Stromal cell of bone marrow (primary cell): ENCODE results near the gene SYNPO2.

ENCODE experiments used
- DNase-seq: peaks from one replicate; pipeline ENCODE4 v3.0.0-alpha.2; 2012; ENCODE audit warnings: low read depth

SYNPO2 gene

DNA sequence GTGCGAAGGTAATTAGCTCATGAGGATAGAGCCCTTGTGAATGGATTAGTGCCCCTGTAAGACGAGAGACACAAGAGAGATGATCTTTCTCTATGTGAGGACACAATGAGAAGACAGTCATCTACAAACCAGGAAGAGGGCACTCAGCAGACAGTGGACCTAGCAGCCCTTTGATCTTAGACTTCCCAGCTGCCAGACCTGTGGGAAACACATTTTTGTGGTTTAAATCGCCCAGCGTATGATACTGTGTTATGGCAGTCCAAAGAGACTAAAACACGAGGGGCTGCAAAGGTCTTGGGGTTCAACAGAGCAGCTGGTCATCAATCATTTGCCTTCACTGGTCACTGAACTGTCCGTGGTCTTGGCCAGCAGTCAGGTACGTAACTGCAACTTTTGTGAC, 9.2 kb upstream of the SYNPO2 start:
- DNase-seq, result no peak

DNA sequence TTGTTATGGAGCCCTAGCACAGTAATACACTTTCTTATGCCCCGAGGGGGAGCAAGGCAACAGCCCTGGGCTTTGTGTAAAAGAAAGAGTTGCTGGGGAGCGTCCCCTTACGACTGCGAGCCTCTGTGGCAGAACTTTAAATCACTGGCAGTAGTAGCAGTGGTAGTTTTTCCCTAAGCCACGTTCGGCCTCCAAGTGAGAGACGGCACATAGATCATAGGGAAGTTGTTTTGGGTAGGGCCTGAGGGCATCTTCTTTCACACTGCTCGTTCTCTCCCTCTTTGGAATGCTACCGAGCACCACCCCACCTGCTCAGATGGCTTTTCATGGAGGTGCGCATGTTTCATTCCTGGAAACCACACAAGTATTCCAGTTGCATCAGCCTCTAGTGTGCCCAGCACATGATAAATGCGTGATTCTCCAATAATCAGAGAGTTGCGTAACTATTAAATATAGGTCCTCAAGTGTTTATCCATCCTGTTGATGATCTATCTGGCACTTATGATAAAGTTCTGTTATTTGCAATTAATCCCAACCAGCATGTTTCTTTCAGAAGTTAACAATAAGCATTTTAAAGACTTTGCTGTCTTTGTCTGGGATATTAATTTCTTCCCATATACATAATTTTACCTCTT, 7.0 kb upstream of the SYNPO2 start:
- DNase-seq, result no peak

DNA sequence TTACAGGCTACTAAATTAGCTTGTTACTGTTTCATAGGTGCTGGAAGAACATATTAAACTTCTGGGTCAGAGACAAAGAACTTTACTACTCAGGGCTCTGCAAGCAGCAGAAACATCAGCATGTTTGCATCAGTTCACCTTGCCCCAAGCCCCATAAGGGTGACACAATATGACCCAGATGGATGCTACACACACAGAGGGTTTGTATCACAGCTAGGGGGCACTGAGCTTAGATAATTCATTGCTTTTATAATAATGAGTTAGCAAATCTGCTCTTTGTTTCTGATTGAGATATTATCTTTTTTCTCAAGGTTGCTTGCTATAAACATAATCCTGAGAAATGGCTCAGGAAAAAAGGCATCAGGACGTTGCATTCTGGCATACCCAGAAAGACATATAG, 4.8 kb upstream of the SYNPO2 start:
- DNase-seq, result no peak

DNA sequence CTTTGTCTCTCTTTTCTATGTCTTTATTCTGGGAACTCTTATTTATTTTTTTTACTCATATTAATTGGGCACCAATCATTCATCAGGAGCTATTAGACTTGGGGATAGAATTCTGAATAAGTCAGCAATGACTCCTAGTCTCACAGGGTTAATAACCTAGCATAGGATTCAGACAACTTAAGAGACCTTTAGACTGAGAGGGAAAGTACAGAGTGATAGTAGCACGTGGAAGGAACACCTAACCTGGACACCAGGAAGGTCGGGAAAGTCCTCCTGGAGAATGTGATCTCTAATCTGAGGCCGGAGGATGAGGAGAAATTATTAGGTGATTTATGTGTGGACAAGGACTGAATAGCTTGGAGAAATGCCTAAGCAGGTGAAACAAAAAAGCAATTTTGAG, 3.9 kb upstream of the SYNPO2 start:
- DNase-seq, result no peak

DNA sequence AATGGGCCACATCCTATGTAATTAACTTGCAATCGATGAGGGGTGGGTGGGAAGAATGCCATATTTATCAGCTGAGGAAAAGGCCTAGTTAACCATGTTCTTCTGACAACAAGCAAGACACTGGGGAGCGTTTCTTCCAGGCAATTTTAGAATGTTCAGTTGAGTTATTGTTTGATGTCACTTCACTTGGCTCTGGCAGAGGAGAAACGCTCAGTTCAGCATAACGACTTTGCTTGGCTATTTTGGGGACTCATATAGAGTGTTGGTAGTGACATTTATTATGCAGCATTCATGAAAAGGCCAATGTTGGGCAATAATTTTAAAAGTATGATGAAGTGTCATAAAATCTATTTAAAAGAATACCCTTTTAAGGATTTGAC, 648 bp downstream of the SYNPO2 start:
- no peak for DNase-seq

DNA sequence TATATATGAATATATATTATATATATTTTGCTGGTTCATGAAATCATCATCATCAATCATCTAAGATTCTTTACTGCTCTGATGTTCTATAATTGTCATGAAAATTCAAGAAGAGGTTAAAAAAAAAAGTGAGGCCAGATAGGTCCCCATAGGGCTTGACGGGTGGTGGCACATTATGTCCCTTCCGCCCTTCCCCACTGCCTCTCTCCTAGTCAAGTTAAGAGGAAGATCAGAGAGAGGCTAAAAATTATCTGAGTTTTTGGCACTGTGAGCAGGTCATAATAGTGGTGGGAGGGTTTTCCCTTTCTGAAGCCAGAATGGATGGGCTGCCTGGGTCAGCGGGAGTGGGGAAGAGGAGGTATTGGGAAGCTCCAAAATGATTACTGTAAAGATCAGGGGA, 5.4 kb downstream of the SYNPO2 start:
- DNase-seq, result no peak

DNA sequence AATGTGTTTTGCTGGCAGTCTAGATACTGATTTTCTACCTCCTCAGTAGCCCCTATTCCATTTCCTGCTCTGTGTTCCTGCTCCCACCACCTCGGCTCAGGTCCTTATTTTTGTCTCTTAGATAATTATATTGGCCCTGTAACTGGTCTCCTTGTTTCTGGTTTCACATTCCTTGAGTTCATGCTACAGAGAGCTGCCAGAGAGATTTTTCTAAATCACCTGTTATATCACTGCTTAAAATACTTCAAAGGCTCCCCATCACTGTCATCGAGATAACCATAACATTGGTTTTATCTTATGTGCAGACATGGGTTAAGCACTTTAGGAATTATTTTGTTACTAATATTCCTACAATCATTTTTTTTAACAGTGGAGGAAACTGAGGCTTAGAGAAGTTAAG, 9.6 kb downstream of the SYNPO2 start:
- no peak for DNase-seq

DNA sequence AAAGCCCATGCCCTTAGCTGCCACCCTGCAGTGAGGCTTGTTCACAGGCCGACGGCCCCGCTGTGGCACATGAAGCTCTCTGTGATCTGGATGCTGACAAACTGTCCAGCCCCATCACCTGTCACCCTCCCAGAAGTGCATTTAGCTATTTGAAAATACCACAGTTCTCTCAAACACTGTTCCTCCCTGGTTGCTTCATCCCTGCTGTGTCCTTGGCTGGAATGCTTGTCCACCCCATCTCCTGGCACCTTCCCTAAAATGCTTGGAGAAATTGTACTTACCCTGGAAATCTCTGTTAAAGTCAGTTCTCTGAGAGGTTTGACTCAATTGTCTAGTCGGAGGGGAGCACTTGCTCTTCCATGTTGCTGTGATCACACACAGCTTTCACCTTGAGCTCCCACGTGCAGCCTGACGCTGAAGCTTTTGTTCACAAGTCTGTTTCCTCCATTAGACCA, 10.1 kb downstream of the SYNPO2 start:
- no peak for DNase-seq

DNA sequence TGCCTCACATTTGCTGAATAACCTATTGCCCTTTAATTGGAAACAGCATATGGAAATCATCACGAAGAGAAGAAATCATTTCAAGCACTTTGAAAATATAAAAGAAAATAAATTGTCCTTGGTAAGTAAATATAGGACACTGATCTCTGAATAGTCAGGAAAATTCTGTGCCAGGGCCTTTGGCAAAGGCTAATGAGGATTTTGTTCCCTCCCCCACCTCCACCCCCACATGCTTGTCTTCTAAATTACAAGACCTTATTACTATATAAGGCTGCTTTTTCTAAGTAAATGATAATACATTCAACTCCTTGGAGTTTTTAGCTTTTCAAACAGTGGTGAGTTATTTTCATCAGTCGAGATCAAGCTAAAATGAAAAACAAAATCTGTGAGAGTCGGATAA, 15.8 kb downstream of the SYNPO2 start:
- DNase-seq, result no peak

DNA sequence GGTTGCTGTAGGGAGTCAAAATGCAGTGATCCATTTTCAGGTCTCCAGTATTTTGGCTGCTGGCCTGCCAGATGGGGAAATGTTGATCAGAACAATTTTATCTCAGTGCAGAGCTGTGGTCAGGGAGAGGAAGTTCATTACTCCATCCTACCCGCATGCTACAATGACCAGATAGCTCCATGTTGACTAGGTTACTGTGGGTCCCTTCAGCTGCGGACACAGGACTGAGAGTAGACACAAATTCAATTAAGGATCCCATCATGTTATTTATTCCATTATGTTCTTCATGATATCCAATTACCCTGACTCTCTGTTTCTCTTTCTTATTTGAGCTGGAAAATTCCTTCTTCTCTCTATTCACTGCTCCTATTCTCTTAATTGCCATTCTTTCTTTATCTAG, 16.3 kb downstream of the SYNPO2 start:
- DNase-seq, result no peak

DNA sequence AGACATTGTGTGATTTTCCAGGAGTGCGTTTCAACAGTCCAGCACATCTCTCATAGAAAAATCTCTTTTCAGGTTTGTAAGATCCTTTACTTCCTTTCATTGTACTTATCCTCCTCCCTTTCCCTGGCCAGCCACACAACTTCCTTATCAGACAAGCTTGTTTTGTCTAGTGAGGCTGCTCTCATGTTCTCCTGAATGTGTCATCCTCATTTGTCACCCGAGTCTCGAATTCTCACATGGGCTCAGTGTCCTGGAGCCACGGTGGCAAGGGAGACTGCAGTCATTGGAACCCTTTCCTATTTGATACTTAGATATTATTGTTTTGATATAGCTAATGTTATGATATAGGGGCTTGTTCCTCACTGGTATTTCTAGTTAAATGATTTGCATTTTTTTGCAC, 16.9 kb downstream of the SYNPO2 start:
- no peak for DNase-seq

DNA sequence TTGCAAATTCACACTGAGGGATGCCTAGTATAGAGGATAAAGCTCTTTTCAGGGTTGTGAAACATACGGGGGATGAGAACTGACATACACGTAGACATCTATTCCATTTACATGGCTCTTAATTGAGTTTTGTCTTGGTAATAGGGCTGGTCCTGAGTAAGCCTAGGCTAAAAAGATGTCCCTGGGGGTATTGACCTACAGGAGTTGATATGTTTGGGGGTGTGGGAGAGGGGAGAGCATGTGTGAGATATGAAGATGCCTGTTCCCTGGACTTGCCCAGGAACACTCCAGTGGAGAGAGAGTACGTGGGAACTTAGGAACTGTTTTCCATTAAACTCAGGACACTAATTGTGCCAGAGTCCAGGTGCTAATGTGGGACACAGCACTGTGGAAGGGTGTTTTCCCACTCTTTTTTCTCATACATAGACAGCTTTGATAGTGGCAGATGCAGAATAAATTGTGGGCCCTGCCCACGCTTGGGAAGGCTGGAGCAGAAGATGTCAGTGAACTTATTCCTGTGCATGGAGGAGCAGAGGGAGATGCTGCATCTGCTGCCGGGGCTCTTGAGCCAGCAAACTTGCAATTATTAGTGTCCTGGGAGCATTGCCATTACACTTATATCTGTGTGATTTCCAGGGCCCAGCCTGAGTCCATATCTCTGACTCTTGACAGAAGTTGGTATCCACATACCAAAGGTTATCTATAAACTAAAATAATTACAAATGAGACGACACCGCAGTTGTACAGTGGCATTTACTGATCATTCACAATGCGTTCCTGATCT, 20.7 kb downstream of the SYNPO2 start:
- DNase-seq, result no peak

DNA sequence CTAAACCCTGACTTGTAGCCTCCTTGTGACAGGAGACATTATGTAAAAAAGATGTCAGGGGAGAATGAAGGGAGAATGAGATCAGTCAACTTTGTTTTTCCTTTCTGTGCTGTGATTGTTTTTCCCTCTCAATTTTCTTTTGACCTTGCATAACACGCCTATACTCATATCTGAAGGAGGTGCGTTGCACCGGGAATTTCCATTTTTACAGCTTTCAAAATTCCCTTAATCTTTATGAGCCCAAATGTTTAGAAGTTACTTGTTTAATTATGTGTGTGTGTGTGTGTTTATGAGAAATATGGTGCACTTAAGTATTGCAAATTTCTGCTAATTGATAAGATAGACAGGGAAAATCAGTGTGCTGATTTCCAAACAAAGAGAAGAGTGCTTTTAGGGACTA, 21.6 kb downstream of the SYNPO2 start:
- no peak for DNase-seq

DNA sequence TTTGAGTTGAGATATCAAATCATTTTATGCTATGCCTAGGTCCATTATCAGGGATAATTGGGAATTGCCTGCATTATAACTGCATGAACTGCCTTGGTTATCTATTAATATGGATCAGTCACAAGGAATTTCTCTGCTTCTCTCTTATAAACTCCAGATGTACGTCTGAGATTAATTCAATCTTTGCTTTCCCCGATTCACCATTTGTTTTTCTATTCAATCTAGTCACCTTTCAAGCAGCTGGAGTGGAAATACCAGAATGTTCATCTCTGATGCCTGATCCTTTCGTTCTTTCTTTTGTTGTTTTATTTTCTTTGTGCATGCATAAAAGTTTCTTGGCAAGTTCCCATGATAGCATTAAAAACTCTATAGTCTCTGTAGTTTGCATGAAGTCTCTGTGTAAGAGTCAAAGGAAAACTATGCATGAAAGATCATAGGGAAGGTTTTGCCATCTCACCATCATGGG, 22.6 kb downstream of the SYNPO2 start:
- no peak for DNase-seq

DNA sequence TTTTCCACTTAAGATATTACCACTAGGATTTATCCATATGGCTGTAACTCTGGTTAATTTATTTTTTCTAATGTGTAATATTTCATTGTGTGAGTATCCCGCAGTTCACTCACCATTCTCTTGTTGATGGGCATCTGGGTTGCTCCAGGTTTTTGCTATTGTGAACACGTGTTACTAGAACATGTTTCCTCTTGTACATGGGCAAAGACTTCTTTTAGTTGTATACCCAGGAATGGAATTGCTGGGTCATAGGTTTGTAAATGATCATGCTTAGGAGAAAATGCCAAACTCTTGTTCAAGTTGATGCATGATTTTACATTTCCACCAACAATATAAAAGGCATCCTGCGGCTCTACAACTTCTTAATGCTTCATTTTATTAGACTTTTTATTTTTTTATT, 26.8 kb downstream of the SYNPO2 start:
- no peak for DNase-seq

DNA sequence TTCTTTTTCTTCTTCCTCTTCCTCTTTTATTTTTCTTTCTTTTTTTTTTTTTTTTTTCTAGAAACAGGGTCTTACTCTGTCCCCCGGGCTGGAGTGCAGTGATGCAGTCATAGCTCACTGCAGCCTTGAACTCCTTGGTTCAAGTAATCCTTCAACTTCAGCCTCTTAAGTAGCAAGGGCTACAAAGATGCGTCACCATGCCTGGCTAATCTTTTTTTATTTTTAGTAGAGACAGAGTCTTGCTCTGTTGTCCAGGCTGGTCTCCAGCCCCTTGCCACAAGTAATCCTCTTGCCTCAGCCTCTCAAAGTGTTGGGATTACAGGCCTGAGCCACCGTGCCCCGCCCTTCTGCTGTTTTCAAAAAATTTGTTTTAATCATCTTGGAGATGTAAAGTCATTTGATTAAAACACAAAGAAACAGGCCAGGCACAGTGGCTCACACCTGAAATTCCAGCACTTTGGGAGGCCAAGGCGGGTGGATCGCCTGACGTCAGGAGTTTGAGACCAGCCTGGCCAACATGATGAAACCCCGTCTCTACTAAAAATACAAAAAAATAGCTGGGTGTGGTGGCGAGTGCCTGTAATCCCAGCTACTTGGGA, 28.1 kb downstream of the SYNPO2 start:
- no peak for DNase-seq

DNA sequence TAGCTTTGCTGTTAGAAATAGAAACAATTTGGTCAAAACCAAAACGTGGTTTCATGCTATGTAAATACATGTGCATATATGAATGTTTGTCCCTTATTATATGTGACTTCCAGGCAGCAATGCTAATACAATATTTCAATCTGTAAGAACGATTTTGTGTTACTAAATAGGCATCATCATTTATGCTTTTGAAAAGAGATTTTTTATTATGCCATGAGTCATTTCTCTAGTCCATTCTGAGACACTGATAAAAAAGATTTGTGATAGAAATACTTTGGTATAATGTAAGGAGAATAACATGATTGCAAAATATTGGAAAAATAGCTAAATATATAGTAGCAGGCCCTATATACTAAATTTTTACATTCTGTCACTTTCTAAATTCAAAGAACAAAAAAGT, 28.9 kb downstream of the SYNPO2 start:
- no peak for DNase-seq

DNA sequence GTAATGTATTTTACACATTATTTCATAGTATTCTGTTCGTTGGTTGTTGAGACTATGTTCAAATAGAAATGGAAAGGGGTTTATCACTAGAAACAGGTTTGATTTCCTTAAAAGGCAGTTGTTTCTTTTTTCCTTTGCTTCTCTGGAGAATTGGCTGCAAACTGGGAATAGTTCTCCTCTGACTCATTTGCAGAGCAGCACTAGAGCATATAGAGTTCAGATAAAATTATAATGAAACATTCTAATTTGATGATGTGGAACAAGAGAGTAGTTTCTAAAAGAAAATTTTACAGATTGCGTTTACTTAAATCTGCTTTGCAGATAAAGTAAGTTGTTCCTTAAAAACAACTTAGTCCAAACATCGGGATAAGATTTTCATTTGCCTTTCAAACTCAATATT, 29.7 kb downstream of the SYNPO2 start:
- peak; percentile 73 for DNase-seq

DNA sequence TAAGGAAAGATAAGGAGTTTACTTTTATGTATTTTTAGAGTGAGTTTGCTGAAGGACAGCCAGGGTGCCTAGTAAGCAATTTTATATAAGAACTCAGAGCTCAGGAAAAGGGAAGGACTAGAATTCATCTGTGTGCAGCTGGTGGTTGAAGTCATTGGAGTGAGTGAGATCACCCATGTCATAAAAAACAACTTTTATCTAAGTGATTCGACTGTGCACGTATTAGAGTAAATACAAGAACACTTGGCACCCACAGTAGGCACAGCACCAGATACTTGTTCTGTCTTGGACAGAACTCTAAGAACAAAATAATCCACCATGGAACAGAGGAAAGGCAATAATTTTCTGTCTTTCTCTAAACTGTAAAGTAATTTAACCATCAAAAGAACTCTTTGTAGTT, 31.6 kb downstream of the SYNPO2 start:
- DNase-seq, result peak; percentile 36

DNA sequence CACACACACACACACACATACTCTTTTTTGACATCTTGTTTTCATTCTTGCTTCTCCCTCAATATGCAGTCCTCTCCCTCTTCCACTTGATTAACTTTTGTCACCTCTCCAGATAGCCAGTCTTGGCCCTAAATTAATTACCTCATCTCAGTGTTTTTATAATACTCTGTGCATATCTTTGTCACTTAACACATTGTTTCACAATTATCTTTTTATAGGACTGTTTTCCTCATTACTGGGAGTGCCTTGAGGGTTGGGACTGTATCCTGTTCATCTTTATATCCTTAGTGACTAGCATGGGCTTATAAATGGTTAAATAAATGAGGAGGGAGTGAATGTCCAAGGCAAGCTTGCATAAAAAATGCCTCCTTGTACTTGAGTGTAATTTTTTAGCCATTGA, 33.1 kb downstream of the SYNPO2 start:
- no peak for DNase-seq

DNA sequence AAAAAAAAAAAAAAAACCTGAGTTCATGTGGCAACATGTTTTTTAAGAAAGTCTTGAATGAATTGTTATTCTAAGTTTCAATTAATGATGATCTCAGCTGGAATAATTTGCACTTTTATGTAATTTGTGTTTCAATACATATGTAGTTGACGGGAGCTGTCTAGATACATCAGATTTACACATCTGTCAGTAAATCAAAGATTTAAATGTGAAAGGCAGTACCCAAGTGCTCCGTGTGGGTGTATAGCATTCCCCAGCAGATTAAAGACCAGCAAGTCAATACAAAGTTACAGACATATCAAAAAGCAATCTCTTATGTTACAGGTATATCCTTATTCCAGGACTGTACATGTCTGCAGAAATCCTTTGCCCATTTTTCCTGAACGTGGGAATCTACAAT, 35.2 kb downstream of the SYNPO2 start:
- no peak for DNase-seq

DNA sequence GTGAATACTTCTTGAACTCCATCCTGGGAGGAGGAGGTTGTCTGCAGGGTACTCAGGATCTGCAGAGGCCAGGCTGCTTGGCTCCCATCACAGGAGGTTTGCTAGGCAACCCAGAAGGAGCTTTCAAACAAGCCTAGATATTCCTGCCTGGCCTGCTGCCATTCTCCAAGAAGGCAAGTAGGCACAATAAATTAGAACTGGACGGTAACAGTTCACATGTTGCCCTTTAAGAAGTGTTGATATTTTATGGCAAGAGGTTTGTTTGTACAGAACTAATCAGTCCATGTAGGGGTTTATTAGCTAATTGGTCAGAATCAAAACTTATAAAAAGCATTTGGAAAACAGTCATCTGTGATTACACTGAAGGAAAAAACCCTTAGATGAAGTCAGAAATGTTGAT, 39.3 kb downstream of the SYNPO2 start:
- DNase-seq, result no peak

DNA sequence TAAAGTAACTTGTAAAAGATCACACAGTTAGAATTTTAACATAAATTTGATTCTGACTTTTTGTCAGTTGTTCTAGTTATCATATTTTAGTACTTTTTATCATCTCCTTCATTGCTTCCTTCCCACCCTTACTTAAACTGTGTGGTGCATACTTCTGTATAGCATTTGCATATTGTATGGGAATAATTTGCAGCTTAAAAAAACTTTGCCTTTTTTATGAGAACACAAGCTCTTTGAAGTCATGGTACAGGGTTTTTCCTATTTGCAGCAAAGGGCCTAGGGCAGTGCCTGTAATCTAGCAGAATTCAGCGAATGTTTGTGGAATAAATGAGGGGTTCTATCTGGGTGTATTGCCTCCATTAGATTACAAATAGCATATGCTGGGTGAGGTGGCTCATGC, 41.6 kb downstream of the SYNPO2 start:
- no peak for DNase-seq

DNA sequence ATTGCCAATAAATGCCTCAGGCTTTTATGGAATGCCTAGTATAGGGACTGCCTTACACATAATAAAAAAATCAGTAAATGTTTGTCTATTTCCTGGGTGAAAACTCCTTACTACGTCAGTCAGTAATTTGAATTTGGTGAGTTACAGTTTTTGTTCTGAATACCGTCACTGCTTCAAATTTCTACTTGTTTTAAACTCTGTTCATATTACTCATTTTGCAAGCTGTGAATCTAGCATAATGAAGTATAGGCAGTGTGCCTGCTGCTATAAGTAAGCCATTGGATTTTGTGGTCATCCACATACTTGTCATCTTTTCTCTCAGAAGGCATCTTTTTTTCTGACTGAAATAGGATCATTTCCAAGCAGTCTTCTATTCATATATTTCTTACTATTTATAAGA, 43.1 kb downstream of the SYNPO2 start:
- DNase-seq, result no peak
